Smooth muscle cell (in vitro differentiated cells): ENCODE measurements around the gene ILF2. TPM values are rescaled to one million over a fixed set of nuclear protein-coding genes. Genes with fewer than 3 reads are reported as not detected.
A peak's percentile ranks its signal among the peaks of the same experiment; 100 is the strongest.

Source experiments
- DNase-seq: peaks from one replicate; lab custom pipeline; 2025; ENCODE audit not compliant: unreplicated experiment; lab: John Stamatoyannopoulos, UW
- H2AFZ ChIP-seq: fragments of 200-600 bp; sonication (generic); 2 replicates; pipeline ENCODE4 v1.6.0; 2016; ENCODE audit warnings: antibody characterized with exemption, low read depth, mild to moderate bottlenecking
- H3F3A ChIP-seq: fragments of 200-600 bp; sonication (generic); 2 replicates; pipeline ENCODE4 v1.6.0; 2017; ENCODE audit warnings: antibody characterized with exemption, low read depth
- H3K27ac ChIP-seq: fragments of 200-600 bp; sonication (generic); 2 replicates; pipeline ENCODE4 v1.5.1; 2016; ENCODE audit warnings: low read depth, mild to moderate bottlenecking
- H3K27me3 ChIP-seq: fragments of 200-600 bp; sonication (generic); 2 replicates; pipeline ENCODE4 v1.6.1; 2016; ENCODE audit warnings: low read depth, mild to moderate bottlenecking
- H3K36me3 ChIP-seq: fragments of 200-600 bp; sonication (generic); 2 replicates; pipeline ENCODE4 v1.5.1; 2016; ENCODE audit warnings: low read depth
- H3K4me1 ChIP-seq: fragments of 200-600 bp; sonication (generic); 2 replicates; pipeline ENCODE4 v1.5.1; 2016; ENCODE audit warnings: low read depth
- H3K4me2 ChIP-seq: fragments of 200-600 bp; sonication (generic); 2 replicates; pipeline ENCODE4 v1.6.0; 2016; ENCODE audit warnings: mild to moderate bottlenecking
- H3K4me3 ChIP-seq: fragments of 200-600 bp; sonication (generic); 2 replicates; pipeline ENCODE4 v1.5.1; 2016; ENCODE audit warnings: mild to moderate bottlenecking
- H3K79me2 ChIP-seq: fragments of 200-600 bp; sonication (generic); 2 replicates; pipeline ENCODE4 v1.6.0; 2016; ENCODE audit warnings: low read depth, mild to moderate bottlenecking
- H3K9ac ChIP-seq: fragments of 200-600 bp; sonication (generic); 2 replicates; pipeline ENCODE4 v1.6.0; 2016; ENCODE audit warnings: low read depth
- H3K9me3 ChIP-seq: fragments of 200-600 bp; sonication (generic); replicated peaks from 2 replicates; pipeline ENCODE4 v1.5.1; 2016; ENCODE audit warnings: low read depth
- H4K20me1 ChIP-seq: fragments of 200-600 bp; sonication (generic); 2 replicates; pipeline ENCODE4 v1.6.0; 2016; ENCODE audit warnings: low read depth
- CTCF ChIP-seq: fragments of 200-600 bp; sonication (generic); IDR thresholded peaks from 2 replicates; pipeline ENCODE4 v1.5.1; 2017; ENCODE audit warnings: borderline replicate concordance, mild to moderate bottlenecking, antibody characterized with exemption; ENCODE audit not compliant: insufficient read depth, poor library complexity, severe bottlenecking
- WGBS: methylation state at CpG from one replicate; pipeline ENCODE4 v1.1.7; 2016; ENCODE audit warnings: low lambda C conversion rate; 5-methylcytosine and 5-hydroxymethylcytosine counted together
- polyA plus RNA-seq: library from polyadenylated mRNA; unstranded; fragments of >200 nt; fragmentation: Nextera tagmentation; extraction: Ambion mirVana; gene quantifications from 2 replicates; pipeline ENCODE4 v1.2.1, GENCODE V29; 2016
- total RNA-seq: library from RNA; depleted of rRNA; stranded (reverse); fragments of >200 nt; gene quantifications from 2 replicates; pipeline ENCODE4 v1.2.3, GENCODE V29; 2014

ILF2 gene
- total and polyA plus RNA-seq, 2 experiments from 2014 or later, result 201 to 241 TPM

GRCh38 chr1:153633754-153634665 lies 36.8 kb downstream of the ILF2 start, which contains the start of gene CHTOP:
Gene CHTOP (plus strand): TSS chr1:153634066. CDS start chr1:153636589, 2,523 bp downstream.
- peaks cover 16% of the 10 kb centered on the region for H3K36me3 ChIP-seq
- no peak within 1 kb of the TSS for H2AFZ ChIP-seq
- H4K20me1 ChIP-seq, result peaks cover 45% of the 10 kb centered on the region
- H3K27me3 ChIP-seq, result no peaks in the 10 kb centered on the region
- TF ChIP-seq CTCF, result peak; percentile 4
- peak within 1 kb of the TSS; percentile 100 for H3K27ac ChIP-seq
- 3% methylated on average over 58 of the region's 65 CpGs for WGBS
- peak within 1 kb of the TSS; percentile 92 for H3K4me2 ChIP-seq
- peaks cover 9% of the 10 kb centered on the region for H3F3A ChIP-seq
- H3K4me3 ChIP-seq, result peak within 1 kb of the TSS; percentile 95
- peak; percentile 89 for DNase-seq
- H3K9ac ChIP-seq, result peak within 1 kb of the TSS; percentile 100
- H3K79me2 ChIP-seq, result peaks cover 47% of the 10 kb centered on the region
- peaks cover 20% of the 10 kb centered on the region for H3K4me1 ChIP-seq
- no peaks in the 10 kb centered on the region for H3K9me3 ChIP-seq

DNA sequence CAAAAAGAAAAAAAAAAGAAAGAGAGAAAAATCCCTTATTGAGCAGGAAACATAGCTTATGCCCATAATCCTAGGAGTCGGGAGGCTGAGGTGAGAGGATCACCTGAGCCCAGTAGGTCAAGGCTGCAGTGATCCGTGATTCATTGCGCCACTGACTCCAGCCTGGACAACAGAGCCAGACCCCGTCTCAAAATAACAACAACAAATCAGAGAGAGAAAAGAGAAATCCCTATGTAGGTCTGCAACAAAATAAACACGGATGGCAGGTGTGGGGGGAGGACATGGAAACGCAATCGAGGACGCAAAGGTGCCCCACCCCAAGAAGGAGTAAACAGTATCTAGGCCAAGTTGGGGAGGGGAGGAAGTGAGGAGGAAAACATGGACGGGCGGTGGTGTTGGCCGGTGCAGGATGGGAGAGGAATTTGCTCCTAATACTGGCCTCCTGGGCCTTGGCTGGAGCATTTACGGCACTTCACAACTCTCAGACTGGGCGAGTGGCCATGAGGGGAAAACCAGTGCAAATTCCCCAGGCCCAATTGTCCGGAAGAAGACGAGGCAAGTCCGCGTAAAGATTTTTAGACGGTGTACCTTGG lies 37.5 kb downstream of the ILF2 start:
- Histone ChIP-seq H3K79me2 (peaks cover 42% of the 10 kb centered on the region), H3K4me3 (peak overlapping the region; percentile 95), H3K36me3 (peaks cover 13% of the 10 kb centered on the region), H3K9ac (no peak overlapping the region), H2AFZ (no peak overlapping the region), H3K9me3 (no peaks in the 10 kb centered on the region), H3K4me1 (peaks cover 20% of the 10 kb centered on the region), H3K27ac (no peak overlapping the region), H3F3A (peaks cover 9% of the 10 kb centered on the region), H3K4me2 (peak overlapping the region; percentile 40), H3K27me3 (no peaks in the 10 kb centered on the region), H4K20me1 (peaks cover 39% of the 10 kb centered on the region)
- TF ChIP-seq CTCF, result no peak
- WGBS, result 77% methylated on average over 18 of the region's 18 CpGs
- DNase-seq, result no peak

DNA sequence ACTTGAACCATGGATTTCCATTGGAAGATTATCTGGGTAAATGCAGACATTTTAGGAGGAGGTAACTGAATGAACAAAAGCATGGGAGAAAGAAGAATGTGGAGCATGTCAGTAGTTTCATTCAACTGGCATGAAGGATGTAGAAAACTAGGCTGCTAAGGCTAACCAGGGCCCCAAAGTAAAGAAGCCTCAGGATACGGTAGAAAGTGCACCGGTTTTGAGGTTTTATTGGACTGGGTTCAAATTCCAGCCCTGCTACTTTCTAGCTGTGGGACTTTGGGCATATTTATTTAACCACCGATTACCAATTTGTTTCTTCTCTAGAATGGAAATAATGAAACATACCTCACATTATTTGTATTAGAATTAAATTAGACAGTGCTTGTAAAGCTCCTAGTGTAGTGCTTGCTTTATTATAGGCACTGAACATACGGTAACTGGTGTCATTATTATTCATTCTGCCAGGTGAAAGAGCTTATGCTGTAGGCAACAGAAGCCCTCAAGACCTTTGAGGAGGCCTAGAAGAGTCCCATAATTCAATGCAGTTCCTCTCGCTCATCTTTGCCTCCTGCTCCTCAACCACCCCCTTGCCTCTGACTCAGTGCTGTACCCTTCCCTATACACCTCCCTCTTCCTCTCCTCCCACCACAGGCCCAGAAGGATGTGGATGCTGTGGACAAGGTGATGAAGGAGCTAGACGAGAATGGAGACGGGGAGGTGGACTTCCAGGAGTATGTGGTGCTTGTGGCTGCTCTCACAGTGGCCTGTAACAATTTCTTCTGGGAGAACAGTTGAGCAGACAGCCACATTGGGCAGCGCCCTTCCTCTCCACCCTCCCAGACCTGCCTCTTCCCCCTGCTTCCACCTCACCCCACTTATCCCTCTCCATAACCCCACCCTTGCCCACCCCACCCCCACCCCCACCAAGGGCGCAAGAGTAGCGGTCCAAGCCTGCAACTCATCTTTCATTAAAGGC lies 39.5 kb downstream of the ILF2 start:
- Histone ChIP-seq H3K79me2 (peaks cover 24% of the 10 kb centered on the region), H3K4me2 (no peak overlapping the region), H4K20me1 (peaks cover 20% of the 10 kb centered on the region), H3K4me1 (peaks cover 24% of the 10 kb centered on the region), H3K4me3 (no peak overlapping the region), H3K9ac (no peak overlapping the region), H2AFZ (no peak overlapping the region), H3K9me3 (no peaks in the 10 kb centered on the region), H3K27me3 (no peaks in the 10 kb centered on the region), H3F3A (no peaks in the 10 kb centered on the region), H3K36me3 (peaks cover under 1% of the 10 kb centered on the region), H3K27ac (peak overlapping the region; percentile 4)
- TF ChIP-seq CTCF, result no peak
- no peak for DNase-seq
- 88% methylated on average over 9 of the region's 10 CpGs for WGBS
